ENCODE data around the gene GRIK4.

The GRIK4 gene

GRCh38 chr11:120558744-120559431 lies 47.3 kb downstream of the GRIK4 start:
- Histone ChIP-seq H3K9ac (ENCODE audit: low read depth, low read length, poor library complexity, severe bottlenecking) (no peak overlapping the region), H3K27me3 (ENCODE audit: insufficient read depth, low read length, poor library complexity, severe bottlenecking) (no peaks in the 10 kb centered on the region)

GRCh38 chr11:120561286-120561685 lies 49.7 kb downstream of the GRIK4 start:
- Histone ChIP-seq H3K9me3 (ENCODE audit: insufficient read depth, low read depth, low read length) (no peaks in the 10 kb centered on the region), H3K4me1 (ENCODE audit: insufficient read depth, low read length, poor library complexity, severe bottlenecking) (no peaks in the 10 kb centered on the region), H3K4me3 (ENCODE audit: low read length, poor library complexity, severe bottlenecking) (no peak overlapping the region), H3K9me2 (replicated peaks; ENCODE audit: low read depth, low read length) (no peaks in the 10 kb centered on the region), H3K79me2 (ENCODE audit: insufficient read depth, low read length) (no peaks in the 10 kb centered on the region), H3K27me3 (ENCODE audit: insufficient read depth, low read length, poor library complexity, severe bottlenecking) (no peaks in the 10 kb centered on the region), H3K9ac (ENCODE audit: low read depth, low read length, poor library complexity, severe bottlenecking) (no peak overlapping the region), H3F3A (ENCODE audit: low read depth) (no peaks in the 10 kb centered on the region), H3K36me3 (ENCODE audit: insufficient read depth, low read length) (no peaks in the 10 kb centered on the region), H3K4me2 (ENCODE audit: low read depth, low read length, poor library complexity, severe bottlenecking) (no peak overlapping the region), H2AFZ (ENCODE audit: low read length) (no peak overlapping the region), H4K20me1 (ENCODE audit: insufficient read depth, low read length, poor library complexity, severe bottlenecking) (no peaks in the 10 kb centered on the region)
- no peak for TF ChIP-seq EZH2phosphoT487 (IDR thresholded peaks at IDR 0.05; ENCODE audit: borderline replicate concordance)
- TF ChIP-seq, protein P1, sequence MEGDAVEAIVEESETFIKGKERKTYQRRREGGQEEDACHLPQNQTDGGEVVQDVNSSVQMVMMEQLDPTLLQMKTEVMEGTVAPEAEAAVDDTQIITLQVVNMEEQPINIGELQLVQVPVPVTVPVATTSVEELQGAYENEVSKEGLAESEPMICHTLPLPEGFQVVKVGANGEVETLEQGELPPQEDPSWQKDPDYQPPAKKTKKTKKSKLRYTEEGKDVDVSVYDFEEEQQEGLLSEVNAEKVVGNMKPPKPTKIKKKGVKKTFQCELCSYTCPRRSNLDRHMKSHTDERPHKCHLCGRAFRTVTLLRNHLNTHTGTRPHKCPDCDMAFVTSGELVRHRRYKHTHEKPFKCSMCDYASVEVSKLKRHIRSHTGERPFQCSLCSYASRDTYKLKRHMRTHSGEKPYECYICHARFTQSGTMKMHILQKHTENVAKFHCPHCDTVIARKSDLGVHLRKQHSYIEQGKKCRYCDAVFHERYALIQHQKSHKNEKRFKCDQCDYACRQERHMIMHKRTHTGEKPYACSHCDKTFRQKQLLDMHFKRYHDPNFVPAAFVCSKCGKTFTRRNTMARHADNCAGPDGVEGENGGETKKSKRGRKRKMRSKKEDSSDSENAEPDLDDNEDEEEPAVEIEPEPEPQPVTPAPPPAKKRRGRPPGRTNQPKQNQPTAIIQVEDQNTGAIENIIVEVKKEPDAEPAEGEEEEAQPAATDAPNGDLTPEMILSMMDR (conservative IDR thresholded peaks at IDR 0.05; ENCODE audit: low read length), result no peak

More at GRCh38 chr11:120558744-120559431, 47.3 kb downstream of the GRIK4 start:
- Histone ChIP-seq H3K9me3 (ENCODE audit: insufficient read depth, low read depth, low read length) (no peaks in the 10 kb centered on the region), H3K4me2 (ENCODE audit: low read depth, low read length, poor library complexity, severe bottlenecking) (no peak overlapping the region), H2AFZ (ENCODE audit: low read length) (no peak overlapping the region), H3K4me1 (ENCODE audit: insufficient read depth, low read length, poor library complexity, severe bottlenecking) (no peaks in the 10 kb centered on the region), H4K20me1 (ENCODE audit: insufficient read depth, low read length, poor library complexity, severe bottlenecking) (no peaks in the 10 kb centered on the region), H3K79me2 (ENCODE audit: insufficient read depth, low read length) (no peaks in the 10 kb centered on the region), H3K36me3 (ENCODE audit: insufficient read depth, low read length) (no peaks in the 10 kb centered on the region), H3F3A (ENCODE audit: low read depth) (no peaks in the 10 kb centered on the region), H3K9me2 (replicated peaks; ENCODE audit: low read depth, low read length) (no peaks in the 10 kb centered on the region), H3K4me3 (ENCODE audit: low read length, poor library complexity, severe bottlenecking) (no peak overlapping the region)
- TF ChIP-seq EZH2phosphoT487 (IDR thresholded peaks at IDR 0.05; ENCODE audit: borderline replicate concordance), result no peak
- TF ChIP-seq, protein P1 (conservative IDR thresholded peaks at IDR 0.05; ENCODE audit: low read length), result no peak

DNA sequence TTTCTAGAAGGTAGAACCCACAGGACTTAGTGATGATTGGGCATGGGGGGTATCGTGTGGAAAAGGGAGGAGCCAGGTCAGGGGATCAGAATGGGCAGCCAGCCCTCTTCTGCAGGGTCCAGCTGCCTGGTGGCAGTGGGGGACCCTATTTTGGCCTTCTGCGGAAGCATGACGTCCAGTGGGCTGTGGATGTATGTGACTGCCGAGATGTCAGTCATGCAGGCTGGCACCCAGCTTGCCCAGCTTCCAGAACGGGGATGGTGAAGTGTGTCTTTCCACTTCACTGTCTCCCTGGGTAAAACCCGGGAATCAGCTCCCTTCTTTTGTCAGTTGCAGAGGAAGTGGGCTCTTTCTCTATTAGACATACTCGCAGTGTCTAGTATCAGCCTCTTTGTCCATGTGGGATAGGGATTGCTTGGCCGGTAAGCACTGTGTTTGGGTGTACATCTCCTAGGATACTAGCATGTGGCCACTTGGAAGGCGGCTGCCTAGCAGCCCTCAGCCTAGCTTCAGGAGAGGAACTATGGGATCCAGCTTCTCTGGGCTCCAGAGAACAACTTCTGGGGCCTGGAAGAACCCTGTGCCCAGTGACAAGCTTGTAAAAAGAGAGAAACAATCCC lies 51.4 kb downstream of the GRIK4 start:
- H3K4me1 ChIP-seq (ENCODE audit: insufficient read depth, low read length, poor library complexity, severe bottlenecking), result no peaks in the 10 kb centered on the region
- H3K4me3 ChIP-seq (ENCODE audit: low read length, poor library complexity, severe bottlenecking), result no peak overlapping the region
- H3K9me3 ChIP-seq (ENCODE audit: insufficient read depth, low read depth, low read length), result no peaks in the 10 kb centered on the region
- H3K9ac ChIP-seq (ENCODE audit: low read depth, low read length, poor library complexity, severe bottlenecking), result no peak overlapping the region
- no peaks in the 10 kb centered on the region for H3K36me3 ChIP-seq (ENCODE audit: insufficient read depth, low read length)
- no peaks in the 10 kb centered on the region for H3K9me2 ChIP-seq (replicated peaks; ENCODE audit: low read depth, low read length)
- no peak overlapping the region for H3K4me2 ChIP-seq (ENCODE audit: low read depth, low read length, poor library complexity, severe bottlenecking)
- H4K20me1 ChIP-seq (ENCODE audit: insufficient read depth, low read length, poor library complexity, severe bottlenecking), result no peaks in the 10 kb centered on the region
- no peaks in the 10 kb centered on the region for H3F3A ChIP-seq (ENCODE audit: low read depth)
- H3K27me3 ChIP-seq (ENCODE audit: insufficient read depth, low read length, poor library complexity, severe bottlenecking), result no peaks in the 10 kb centered on the region
- H2AFZ ChIP-seq (ENCODE audit: low read length), result no peak overlapping the region
- TF ChIP-seq, protein P1 (conservative IDR thresholded peaks at IDR 0.05; ENCODE audit: low read length), result no peak
- no peak for TF ChIP-seq EZH2phosphoT487 (IDR thresholded peaks at IDR 0.05; ENCODE audit: borderline replicate concordance)
- H3K79me2 ChIP-seq (ENCODE audit: insufficient read depth, low read length), result no peaks in the 10 kb centered on the region
